H1 (cell line): ENCODE measurements around the gene ARMH4. TPM values are rescaled to one million over a fixed set of nuclear protein-coding genes. Genes with fewer than 3 reads are reported as not detected.

Experiments
- CTCF ChIA-PET: fragments of 300-600 bp; sonication (Branson Sonifier 250); formaldehyde crosslinking; loops from one replicate; lab custom pipeline; 2021; ENCODE audit not compliant: partially characterized antibody; lab: Charles Lee
- POLR2A ChIA-PET: fragments of 300-600 bp; sonication (Branson Sonifier 250); formaldehyde crosslinking; loops from one replicate; lab custom pipeline; 2021; ENCODE audit warnings: inconsistent platforms; ENCODE audit not compliant: partially characterized antibody; lab: Charles Lee
- DNase-seq, 2 experiments: peaks; one replicate each; pipeline versions ENCODE4 v3.0.0 to v3.0.0-alpha.2; 2010 to 2022; ENCODE audit warnings: low spot score in 2 of 2, low read depth in 1 of 2, mixed read lengths in 1 of 2
- FAIRE-seq: peaks from 2 replicates; lab custom pipeline; 2011; peaks lifted over from hg19 to GRCh38; lab: Jason Lieb, UNC
- H2AFZ ChIP-seq: 2 replicates; pipeline ENCODE4 v1.8.1; 2012; ENCODE audit warnings: low read length, inconsistent platforms
- H2AK5ac ChIP-seq: 2 replicates; pipeline ENCODE4 v1.6.1; 2013; ENCODE audit warnings: low read depth, low read length
- H2BK120ac ChIP-seq: replicated peaks from 2 replicates; pipeline ENCODE3; 2013; ENCODE audit warnings: low read depth, low read length, inconsistent platforms
- H2BK12ac ChIP-seq: 2 replicates; pipeline ENCODE4 v1.6.1; 2013; ENCODE audit warnings: low read depth, low read length
- H2BK15ac ChIP-seq: 2 replicates; pipeline ENCODE4 v1.6.1; 2013; ENCODE audit warnings: low read length
- H2BK20ac ChIP-seq: 2 replicates; pipeline ENCODE4 v1.6.1; 2013; ENCODE audit warnings: low read length
- H2BK5ac ChIP-seq: 2 replicates; pipeline ENCODE4 v1.6.1; 2013; ENCODE audit warnings: low read depth, low read length
- H3K14ac ChIP-seq: 2 replicates; pipeline ENCODE4 v1.6.1; 2013; ENCODE audit warnings: inconsistent platforms; ENCODE audit not compliant: insufficient read length
- H3K18ac ChIP-seq: 2 replicates; pipeline ENCODE4 v1.6.1; 2013; ENCODE audit warnings: low read length; ENCODE audit errors: extremely low read depth
- H3K23ac ChIP-seq: 2 replicates; pipeline ENCODE4 v1.6.1; 2013; ENCODE audit warnings: inconsistent platforms; ENCODE audit not compliant: insufficient read length
- H3K23me2 ChIP-seq: 2 replicates; pipeline ENCODE4 v1.6.1; 2013; ENCODE audit warnings: low read depth, low read length
- H3K27ac ChIP-seq: 2 replicates; pipeline ENCODE4 v1.6.1; 2011; ENCODE audit warnings: low read depth, low read length, inconsistent platforms
- H3K27me3 ChIP-seq, 4 experiments: replicated peaks in 1 of 4; 1 replicate in 1 of 4; 2 replicates in 3 of 4; pipeline versions ENCODE4 v1.6.1 to v1.8.1; 2011 to 2013; ENCODE audit warnings: low read length in 3 of 4, mild to moderate bottlenecking in 3 of 4, inconsistent platforms in 2 of 4, mixed read lengths in 2 of 4, moderate library complexity in 1 of 4; ENCODE audit not compliant: control insufficient read depth in 3 of 4, insufficient read depth in 3 of 4; ENCODE audit errors: extremely low read depth in 1 of 4
- H3K36me3 ChIP-seq, 4 experiments: 2 replicates each; pipeline versions ENCODE4 v1.6.1 to v1.8.1; 2011 to 2013; ENCODE audit warnings: mild to moderate bottlenecking in 4 of 4, low read length in 3 of 4, moderate library complexity in 2 of 4, control low read depth in 1 of 4, inconsistent platforms in 1 of 4; ENCODE audit not compliant: insufficient read depth in 4 of 4, control insufficient read depth in 2 of 4
- H3K4ac ChIP-seq: replicated peaks from 2 replicates; pipeline ENCODE3; 2013; ENCODE audit warnings: low read length, low read depth, mixed read lengths, inconsistent platforms; ENCODE audit not compliant: insufficient read length
- H3K4me1 ChIP-seq, 4 experiments: replicated peaks in 1 of 4; 1 replicate in 1 of 4; 2 replicates in 3 of 4; pipeline versions ENCODE4 v1.6.1 to v1.8.1; 2011 to 2013; ENCODE audit warnings: low read length in 3 of 4, inconsistent platforms in 2 of 4, mixed read lengths in 1 of 4; ENCODE audit not compliant: insufficient read depth in 4 of 4, control insufficient read depth in 3 of 4
- H3K4me2 ChIP-seq, 2 experiments: 2 replicates each; pipeline versions ENCODE4 v1.6.1 to v1.8.1; 2011 to 2013; ENCODE audit warnings: low read depth in 2 of 2, low read length in 2 of 2, control low read depth in 1 of 2, inconsistent platforms in 1 of 2, mild to moderate bottlenecking in 1 of 2; ENCODE audit not compliant: insufficient read depth in 1 of 2
- H3K4me3 ChIP-seq, 4 experiments: fragments of 200-600, 300-600 bp in 1 of 4; sonication (generic), shearing (Covaris generic), sonication (Bioruptor Twin) in 1 of 4; 2 replicates each; pipeline versions ENCODE4 v1.5.1 to v1.8.1; 2011 to 2016; ENCODE audit warnings: low read length in 4 of 4, low read depth in 3 of 4, control low read depth in 2 of 4, inconsistent platforms in 2 of 4, mild to moderate bottlenecking in 2 of 4, mixed read lengths in 1 of 4, moderate library complexity in 1 of 4; ENCODE audit not compliant: insufficient read depth in 2 of 4; ENCODE audit errors: extremely low read depth in 1 of 4
- H3K56ac ChIP-seq: replicated peaks from 2 replicates; pipeline ENCODE3; 2013; ENCODE audit warnings: low read depth, mild to moderate bottlenecking, mixed read lengths, low read length, inconsistent platforms; ENCODE audit not compliant: insufficient read length
- H3K79me1 ChIP-seq: 2 replicates; pipeline ENCODE4 v1.6.1; 2013; ENCODE audit warnings: low read depth, low read length, control low read depth
- H3K79me2 ChIP-seq, 2 experiments: 2 replicates each; pipeline versions ENCODE4 v1.6.1 to v1.8.1; 2012 to 2013; ENCODE audit warnings: low read length in 2 of 2, mild to moderate bottlenecking in 2 of 2, inconsistent platforms in 1 of 2; ENCODE audit not compliant: insufficient read depth in 2 of 2, control insufficient read depth in 1 of 2
- H3K9ac ChIP-seq, 4 experiments: replicated peaks in 1 of 4; 1 replicate in 1 of 4; 2 replicates in 3 of 4; pipeline versions ENCODE4 v1.6.1 to v1.8.1; 2011 to 2013; ENCODE audit warnings: low read depth in 3 of 4, low read length in 3 of 4, control low read depth in 2 of 4, mild to moderate bottlenecking in 2 of 4, moderate library complexity in 2 of 4, inconsistent platforms in 1 of 4; ENCODE audit errors: extremely low read depth in 1 of 4
- H3K9me3 ChIP-seq, 2 experiments: 2 replicates each; pipeline versions ENCODE4 v1.6.1 to v1.8.1; 2012 to 2013; ENCODE audit warnings: mild to moderate bottlenecking in 2 of 2, moderate library complexity in 2 of 2, control low read depth in 1 of 2, inconsistent platforms in 1 of 2, low read depth in 1 of 2, low read length in 1 of 2, mixed read lengths in 1 of 2; ENCODE audit not compliant: insufficient read depth in 2 of 2
- H4K20me1 ChIP-seq, 2 experiments: replicated peaks in 1 of 2; 2 replicates each; pipeline versions ENCODE3 to v1.8.1; 2011 to 2013; ENCODE audit warnings: inconsistent platforms in 2 of 2, low read length in 2 of 2, mild to moderate bottlenecking in 1 of 2; ENCODE audit not compliant: insufficient read depth in 2 of 2, control insufficient read depth in 1 of 2
- H4K5ac ChIP-seq: 2 replicates; pipeline ENCODE4 v1.6.1; 2013; ENCODE audit warnings: low read length, low read depth, mixed read lengths, inconsistent platforms; ENCODE audit not compliant: insufficient read length
- H4K8ac ChIP-seq: 2 replicates; pipeline ENCODE4 v1.8.0; 2013; ENCODE audit warnings: mild to moderate bottlenecking, moderate library complexity, low read length, inconsistent platforms; ENCODE audit not compliant: insufficient read depth; ENCODE audit errors: extremely low read depth
- H4K91ac ChIP-seq: replicated peaks from 2 replicates; pipeline ENCODE3; 2013; ENCODE audit warnings: low read length, mixed read lengths, inconsistent platforms; ENCODE audit not compliant: insufficient read length
- ATF2 ChIP-seq: IDR thresholded peaks from 2 replicates; pipeline ENCODE4 v1.6.1; 2012; ENCODE audit warnings: low read length, inconsistent platforms
- FOSL1 ChIP-seq: IDR thresholded peaks from 2 replicates; pipeline ENCODE4 v1.6.1; 2011; ENCODE audit warnings: mild to moderate bottlenecking, low read depth, low read length, moderate library complexity; ENCODE audit not compliant: insufficient read depth
- JUN ChIP-seq: IDR thresholded peaks from 2 replicates; pipeline ENCODE4 v1.6.1; 2011; ENCODE audit warnings: low read depth, mild to moderate bottlenecking, improper control_type of control experiment, low read length
- NANOG ChIP-seq: IDR thresholded peaks from 2 replicates; pipeline ENCODE4 v1.6.1; 2011; ENCODE audit warnings: low read length, low read depth, mild to moderate bottlenecking, inconsistent platforms; ENCODE audit not compliant: insufficient read depth, poor library complexity, severe bottlenecking
- SP2 ChIP-seq: IDR thresholded peaks from 2 replicates; pipeline ENCODE4 v1.6.1; 2012; ENCODE audit warnings: mild to moderate bottlenecking, low read length, inconsistent platforms
- WGBS, 2 experiments: shearing (Covaris generic) in 1 of 2; methylation state at CpG; one replicate each; pipeline versions ENCODE4 v1.1.6 to v1.1.7; 2013 to 2015; ENCODE audit warnings: low lambda C conversion rate in 2 of 2, mixed read lengths in 2 of 2, inconsistent platforms in 1 of 2, low coverage in 1 of 2, missing lambda C conversion rate in 1 of 2; ENCODE audit not compliant: insufficient replicate concordance in 2 of 2, insufficient coverage in 1 of 2, insufficient read length in 1 of 2; ENCODE audit errors: extremely low coverage in 1 of 2, missing lambda C conversion rate in 1 of 2; 5-methylcytosine and 5-hydroxymethylcytosine counted together
- polyA plus RNA-seq, 7 experiments: library from polyadenylated mRNA; depleted of rRNA in 3 of 7; stranded (reverse) in 5 of 7; unstranded in 2 of 7; fragments of >200 nt in 5 of 7; fragments of 200-250 nt in 2 of 7; gene quantifications; 1 replicate in 5 of 7; 2 replicates in 1 of 7; 4 replicates in 1 of 7; pipeline versions ENCODE4 v1.2.1 to v1.2.3, GENCODE V29; 2011 to 2013; ENCODE audit warnings: missing spikeins in 2 of 7, mixed read lengths in 2 of 7
- total RNA-seq: library from RNA; stranded (reverse); fragmentation: NEBNext Ultra II Directional; extraction: Animal tissue kit (Norgen Biotek cat#: 25700); gene quantifications from 2 replicates; pipeline ENCODE4 v1.2.1, GENCODE V29; 2021

The ARMH4 gene
- total and polyA plus RNA-seq, 2 of the 8 experiments (the other 6 are each of a cell fraction or from before 2014, with no cell fraction given): 7.1 to 25.4 TPM

GRCh38 chr14:58026967-58027366, 125.0 kb downstream of the ARMH4 start:
- FAIRE-seq (no peak), DNase-seq (no peak)
- Histone ChIP-seq H3K4me1 (no peaks in the 10 kb centered on the region), H3K27ac (no peak overlapping the region), H3K4me2 (no peak overlapping the region), H3K36me3 (no peaks in the 10 kb centered on the region), H3K9ac (no peak overlapping the region), H2AFZ (no peak overlapping the region), H3K14ac (no peak overlapping the region), H3K4ac (no peak overlapping the region), H2BK20ac (no peak overlapping the region), H3K18ac (no peak overlapping the region), H3K56ac (no peak overlapping the region), H2BK12ac (no peak overlapping the region), H2AK5ac (no peak overlapping the region), H3K79me2 (no peaks in the 10 kb centered on the region), H3K9me3 (no peaks in the 10 kb centered on the region), H4K91ac (no peak overlapping the region), H2BK5ac (no peak overlapping the region), H2BK15ac (no peak overlapping the region), H4K5ac (no peak overlapping the region), H3K4me3 (no peak overlapping the region), H3K79me1 (no peaks in the 10 kb centered on the region), H3K23me2 (no peaks in the 10 kb centered on the region), H3K23ac (no peak overlapping the region), H4K20me1 (peaks cover 0 to 1% of the 10 kb centered on the region in 2 experiments), H2BK120ac (no peak overlapping the region), H4K8ac (no peak overlapping the region), H3K27me3 (no peaks in the 10 kb centered on the region)
- WGBS, 2 experiments: 95% methylated on average over 1 of the region's 1 CpG; no CpG with 5 or more reads in 1 of the 2 experiments
- POLR2A ChIA-PET: interaction anchor here (0.6 kb wide), 1 partner anchor 61 kb away, joined by 3 read pairs; no protein-coding TSS in a partner anchor
- CTCF ChIA-PET: interaction anchor here (1.0 to 1.7 kb wide), 2 partner anchors 15 to 43 kb away, joined by 4 read pairs; no protein-coding TSS in a partner anchor
- TF ChIP-seq SP2 (no peak), NANOG (no peak), FOSL1 (no peak), ATF2 (no peak), JUN (no peak)
